K562 (cell line): Measurements from ENCODE around the gene POLD3. TPM values are rescaled to one million over a fixed set of nuclear protein-coding genes. Genes with fewer than 3 reads are reported as not detected.
A peak's percentile ranks its signal among the peaks of the same experiment; 100 is the strongest.

ENCODE experiments used
- CBX8 ChIP-seq: fragments of 200-600 bp; sonication (generic); IDR thresholded peaks from 2 replicates; pipeline ENCODE4 v1.6.1; 2012; ENCODE audit warnings: borderline replicate concordance, mixed run types, low read depth, mild to moderate bottlenecking, moderate library complexity, mixed read lengths, low read length, control low read depth, inconsistent platforms; ENCODE audit not compliant: poor library complexity, severe bottlenecking; ENCODE audit errors: extremely low read depth
- CREM ChIP-seq: IDR thresholded peaks from 2 replicates; pipeline ENCODE4 v1.6.1; 2014; ENCODE audit warnings: antibody characterized with exemption, low read depth
- CUX1 ChIP-seq: fragments of 200-800 bp; sonication (Bioruptor generic); IDR thresholded peaks from 2 replicates; pipeline ENCODE4 v1.6.1; 2016; ENCODE audit warnings: missing genetic modification characterization, missing compliant biosample characterization
- DPF2 ChIP-seq: fragments of 450-650 bp; IDR thresholded peaks from 2 replicates; pipeline ENCODE4 v1.6.1; 2016
- E2F8 ChIP-seq: fragments of 450-650 bp; IDR thresholded peaks from 2 replicates; pipeline ENCODE4 v1.7.1; 2018; ENCODE audit warnings: mild to moderate bottlenecking, low read depth; ENCODE audit not compliant: partially characterized antibody
- ELF1 ChIP-seq: fragments of 200-800 bp; sonication (Bioruptor generic); IDR thresholded peaks from 2 replicates; pipeline ENCODE4 v1.6.1; 2016; ENCODE audit warnings: missing genetic modification characterization, missing compliant biosample characterization
- ETV1 ChIP-seq: fragments of 450-650 bp; conservative IDR thresholded peaks from 2 replicates; pipeline ENCODE4 v1.6.1; 2016; ENCODE audit warnings: missing genetic modification characterization, control low read depth, low read depth, missing compliant biosample characterization
- HMGN3 ChIP-seq: IDR thresholded peaks from 2 replicates; pipeline ENCODE4 v1.6.1; 2011; ENCODE audit warnings: borderline replicate concordance, low read depth, mild to moderate bottlenecking, mixed read lengths, low read length; ENCODE audit not compliant: insufficient read length; ENCODE audit errors: extremely low read depth
- MBD1 ChIP-seq: fragments of 250-450 bp; sonication (Bioruptor Pico); IDR thresholded peaks from 2 replicates; pipeline ENCODE4 v1.8.0; 2022; ENCODE audit warnings: inconsistent platforms
- MYC ChIP-seq, 2 experiments: fragments of 250-450 bp in 1 of 2; sonication (Bioruptor Pico) in 1 of 2; IDR thresholded peaks; 2 replicates each; pipeline versions ENCODE4 v1.5.1 to v1.6.1; 2012 to 2021; ENCODE audit warnings: low read depth in 2 of 2, borderline replicate concordance in 1 of 2, improper control_type of control experiment in 1 of 2, low read length in 1 of 2, mild to moderate bottlenecking in 1 of 2, moderate library complexity in 1 of 2
- NFYB ChIP-seq: IDR thresholded peaks from 2 replicates; pipeline ENCODE4 v1.6.1; 2011; ENCODE audit warnings: mild to moderate bottlenecking, moderate library complexity; ENCODE audit not compliant: insufficient read length; ENCODE audit errors: extremely low read depth
- NR4A1 ChIP-seq, 2 experiments: fragments of 250-450 bp in 1 of 2; fragments of 450-650 bp in 1 of 2; sonication (Bioruptor Pico) in 1 of 2; IDR thresholded peaks; 2 replicates each; pipeline versions ENCODE4 v1.4.0 to v1.6.1; 2016 to 2020; ENCODE audit warnings: mild to moderate bottlenecking in 2 of 2, missing compliant biosample characterization in 1 of 2, missing genetic modification characterization in 1 of 2, moderate library complexity in 1 of 2
- PREB ChIP-seq: sonication (generic); formaldehyde crosslinking; IDR thresholded peaks from 2 replicates; pipeline ENCODE4 v1.8.1; 2023; ENCODE audit warnings: mild to moderate bottlenecking, missing genetic modification reagents
- RHOXF2B ChIP-seq: fragments of 250-450 bp; sonication (Bioruptor Pico); conservative IDR thresholded peaks from 2 replicates; pipeline ENCODE4 v1.5.1; 2021
- TRIM24 ChIP-seq, 2 experiments: fragments of 450-650 bp; IDR thresholded peaks; 2 replicates each; pipeline ENCODE4 v1.6.1; 2016
- ZNF589 ChIP-seq: fragments of 200-800 bp; sonication (Bioruptor generic); IDR thresholded peaks from 2 replicates; pipeline ENCODE4 v1.6.1; 2016; ENCODE audit warnings: low read depth, missing genetic modification characterization, missing compliant biosample characterization
- polyA plus RNA-seq, 8 experiments: library from polyadenylated mRNA; depleted of rRNA in 4 of 8; stranded (reverse) in 5 of 8; unstranded in 3 of 8; fragments of >200 nt; fragmentation: Nextera tagmentation in 2 of 8; fragmentation: Illumina TruSeq in 1 of 8; extraction: Ambion mirVana in 2 of 8; extraction: Trizol in 1 of 8; gene quantifications; 2 replicates each; pipeline versions ENCODE4 v1.2.1 to v1.2.3, GENCODE V29; 2011 to 2014; ENCODE audit warnings: inconsistent platforms in 1 of 8, missing spikeins in 1 of 8
- total RNA-seq, 7 experiments: library from RNA; depleted of rRNA in 6 of 7; stranded (reverse); fragments of >200 nt in 6 of 7; fragmentation: Illumina TruSeq in 2 of 7; extraction: Trizol in 2 of 7; gene quantifications; 2 replicates each; pipeline versions ENCODE4 v1.2.1 to v1.2.3, GENCODE V29; 2011 to 2021; ENCODE audit warnings: low replicate concordance in 1 of 7

POLD3 gene
- total and polyA plus RNA-seq, 9 of the 15 experiments (the other 6 are each of a cell fraction or from before 2014, with no cell fraction given) = 10.6 to 40.1 (median 24.6) TPM

- TF ChIP-seq CBX8 (no peak), ETV1 (0 out of 2 replicates have a peak, but pooled peaks have one; percentile 49), RHOXF2B (CRISPR knock-in tag) (no peak), CUX1 (CRISPR knock-in tag) (no peak), TRIM24 (IDR thresholded peaks at IDR 0.05) (peak; percentile 76 to 86; a peak in 3 of 4 replicates), MBD1 (0 out of 2 replicates have a peak, but pooled peaks have one; percentile 16), CREM (peak; percentile 78), NR4A1 (CRISPR knock-in tag; IDR thresholded peaks at IDR 0.05) (no peak), NR4A1 (tag; IDR thresholded peaks at IDR 0.05) (no peak), NFYB (no peak), HMGN3 (no peak), ELF1 (tag) (no peak), DPF2 (no peak), MYC (IDR thresholded peaks at IDR 0.05; ENCODE audit: low read depth, low read length) (no peak), MYC (CRISPR knock-in tag; IDR thresholded peaks at IDR 0.05; ENCODE audit: borderline replicate concordance, low read depth) (no peak), ZNF589 (CRISPR knock-in tag) (0 out of 2 replicates have a peak, but pooled peaks have one; percentile 38), E2F8 (no peak), PREB (CRISPR knock-in tag) (no peak)
These were observed 50.5 kb downstream of the POLD3 start (continued) for GRCh38 chr11:74642912-74643311.
